ENCODE measurements around the gene CHST9.
"Not testable (repeated sequence)": the region's sequence is repeated elsewhere in the genome, so short reads cannot be mapped to it uniquely, and the experiment has no call there.

CHST9 gene

DNA sequence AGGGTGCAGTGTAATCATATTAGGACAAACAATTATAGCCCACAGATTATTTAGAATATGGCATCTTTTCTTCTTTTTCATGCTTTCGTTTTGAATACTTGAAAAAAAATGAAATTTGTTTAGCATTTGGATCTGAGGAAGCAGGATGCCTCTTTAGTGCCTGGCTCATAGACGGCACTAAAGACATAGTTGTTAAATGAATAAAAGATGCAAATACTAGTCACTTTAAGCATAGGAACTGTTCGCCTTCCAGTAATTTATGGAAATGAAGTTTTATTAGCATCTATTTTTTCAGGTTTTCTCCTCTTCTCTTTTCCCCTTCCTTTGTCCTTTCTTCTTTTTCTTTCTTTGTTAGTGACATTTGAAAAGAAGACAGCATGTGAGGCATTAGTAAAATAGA lies 80.4 kb downstream of the CHST9 start:
- H3K27ac ChIP-seq (ENCODE audit: insufficient read depth in 1 of 2, low read depth in 1 of 2, low read length in 2 of 2, poor library complexity in 1 of 2, severe bottlenecking in 2 of 2) = no peak overlapping the region
- H3K9me3 ChIP-seq (ENCODE audit: control extremely low read depth in 1 of 5, control insufficient read depth in 4 of 5, insufficient read depth in 2 of 5, low read depth in 1 of 5, low read length in 4 of 5) = no peaks in the 10 kb centered on the region
- POLR2A ChIA-PET = no interaction called here
- H3K4me1 ChIP-seq (ENCODE audit: control extremely low read depth in 1 of 4, control insufficient read depth in 4 of 4, insufficient read depth in 4 of 4, low read length in 3 of 4) = no peaks in the 10 kb centered on the region
- no peaks in the 10 kb centered on the region for H3K36me3 ChIP-seq (ENCODE audit: control insufficient read depth in 4 of 4, insufficient read depth in 4 of 4, low read length in 3 of 4)
- no peak overlapping the region for H3K4me3 ChIP-seq (ENCODE audit: control insufficient read depth in 1 of 7, extremely low read depth in 1 of 7, insufficient read depth in 4 of 7, low read depth in 2 of 7, low read length in 6 of 7)
- WGBS (ENCODE audit: insufficient coverage) = no CpG with 5 or more reads among the region's 3 CpGs
- CTCF ChIA-PET = no interaction called here
- no peaks in the 10 kb centered on the region for H3K27me3 ChIP-seq (replicated peaks in 2 of 5; ENCODE audit: control insufficient read depth in 4 of 5, insufficient read depth in 5 of 5, low read length in 4 of 5)
- DNase-seq = no peak

DNA sequence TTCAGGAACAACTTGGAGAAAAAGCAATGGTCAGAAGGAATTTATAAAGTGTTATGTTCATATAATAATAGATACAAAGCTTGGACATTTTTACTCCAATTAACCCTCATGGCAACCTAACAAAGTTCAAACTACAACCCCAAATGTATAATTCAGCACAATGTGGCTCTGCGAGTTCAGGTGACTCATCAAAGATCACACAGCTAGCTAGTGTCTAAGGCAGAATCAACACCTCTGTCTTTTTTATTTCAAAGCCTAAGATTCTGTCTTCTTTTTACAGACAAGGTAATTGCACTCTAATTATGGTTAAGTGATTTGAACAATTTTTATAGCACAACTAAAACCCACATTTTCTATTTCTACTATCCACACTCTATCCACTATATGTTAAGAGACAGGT lies 90.5 kb downstream of the CHST9 start:
- Histone ChIP-seq H3K27me3 (replicated peaks in 2 of 5; ENCODE audit: control insufficient read depth in 4 of 5, insufficient read depth in 5 of 5, low read length in 4 of 5) (no peaks in the 10 kb centered on the region), H3K4me3 (ENCODE audit: control insufficient read depth in 1 of 7, extremely low read depth in 1 of 7, insufficient read depth in 4 of 7, low read depth in 2 of 7, low read length in 6 of 7) (no peak overlapping the region), H3K36me3 (ENCODE audit: control insufficient read depth in 4 of 4, insufficient read depth in 4 of 4, low read length in 3 of 4) (no peaks in the 10 kb centered on the region), H3K4me1 (ENCODE audit: control extremely low read depth in 1 of 4, control insufficient read depth in 4 of 4, insufficient read depth in 4 of 4, low read length in 3 of 4) (no peaks in the 10 kb centered on the region), H3K9me3 (ENCODE audit: control extremely low read depth in 1 of 5, control insufficient read depth in 4 of 5, insufficient read depth in 2 of 5, low read depth in 1 of 5, low read length in 4 of 5) (no peaks in the 10 kb centered on the region), H3K27ac (ENCODE audit: insufficient read depth in 1 of 2, low read depth in 1 of 2, low read length in 2 of 2, poor library complexity in 1 of 2, severe bottlenecking in 2 of 2) (no peak overlapping the region)
- DNase-seq = no peak
- ChIA-PET POLR2A (no interaction called here), CTCF (no interaction called here)
- no CpG with 5 or more reads among the region's 1 CpG for WGBS (ENCODE audit: insufficient coverage)

DNA sequence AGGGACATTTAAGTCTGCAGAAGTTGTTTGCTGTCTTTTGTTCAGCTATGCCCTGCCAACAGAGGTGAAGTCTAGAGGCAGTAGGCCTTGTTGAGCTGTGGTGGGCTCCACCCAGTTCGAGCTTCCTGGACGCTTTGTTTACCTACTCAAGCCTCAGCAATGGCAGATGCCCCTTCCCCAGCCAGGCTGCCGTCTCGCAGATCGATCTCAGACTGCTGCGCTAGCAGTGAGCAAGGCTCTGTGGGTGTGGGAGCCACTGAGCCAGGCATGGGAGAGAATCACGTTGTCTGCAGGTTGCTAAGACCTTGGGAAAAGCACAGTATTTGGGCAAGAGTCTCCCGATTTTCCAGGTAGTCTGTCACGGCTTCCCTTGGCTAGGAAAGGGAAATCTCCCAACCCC lies 91.8 kb downstream of the CHST9 start:
- H3K36me3 ChIP-seq (ENCODE audit: control insufficient read depth in 4 of 4, insufficient read depth in 4 of 4, low read length in 3 of 4); H3K27me3 ChIP-seq (replicated peaks in 2 of 5; ENCODE audit: control insufficient read depth in 4 of 5, insufficient read depth in 5 of 5, low read length in 4 of 5); H3K9me3 ChIP-seq (ENCODE audit: control extremely low read depth in 1 of 5, control insufficient read depth in 4 of 5, insufficient read depth in 2 of 5, low read depth in 1 of 5, low read length in 4 of 5); H3K4me3 ChIP-seq (ENCODE audit: control insufficient read depth in 1 of 7, extremely low read depth in 1 of 7, insufficient read depth in 4 of 7, low read depth in 2 of 7, low read length in 6 of 7); CTCF ChIA-PET; H3K4me1 ChIP-seq (ENCODE audit: control extremely low read depth in 1 of 4, control insufficient read depth in 4 of 4, insufficient read depth in 4 of 4, low read length in 3 of 4); H3K27ac ChIP-seq (ENCODE audit: insufficient read depth in 1 of 2, low read depth in 1 of 2, low read length in 2 of 2, poor library complexity in 1 of 2, severe bottlenecking in 2 of 2); POLR2A ChIA-PET; DNase-seq: not testable (repeated sequence)
- WGBS (ENCODE audit: insufficient coverage) = 83% methylated on average over 9 of the region's 9 CpGs

DNA sequence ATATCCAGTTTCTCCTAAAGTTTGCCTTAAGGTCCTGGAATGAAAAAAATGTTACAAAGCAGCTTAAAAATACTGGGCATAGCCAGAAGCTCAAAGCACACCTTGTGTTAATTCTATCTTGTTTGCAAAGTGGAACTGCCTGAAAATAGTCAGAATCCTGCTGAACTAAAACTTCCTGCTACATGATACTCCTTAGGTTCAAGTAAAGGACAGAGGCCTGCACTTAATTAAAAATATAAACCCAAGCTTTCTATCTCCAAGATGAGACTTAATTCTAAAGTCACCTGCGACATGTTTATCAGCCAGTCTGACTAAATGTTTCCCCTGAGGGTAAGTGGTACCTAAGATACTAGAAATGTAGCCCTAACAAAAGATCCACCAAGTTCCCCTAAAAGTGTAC lies 103.4 kb downstream of the CHST9 start:
- no peaks in the 10 kb centered on the region for H3K36me3 ChIP-seq (ENCODE audit: control insufficient read depth in 4 of 4, insufficient read depth in 4 of 4, low read length in 3 of 4)
- ChIA-PET CTCF (no interaction called here), POLR2A (no interaction called here)
- no peaks in the 10 kb centered on the region for H3K27me3 ChIP-seq (replicated peaks in 2 of 5; ENCODE audit: control insufficient read depth in 4 of 5, insufficient read depth in 5 of 5, low read length in 4 of 5)
- no peaks in the 10 kb centered on the region for H3K9me3 ChIP-seq (ENCODE audit: control extremely low read depth in 1 of 5, control insufficient read depth in 4 of 5, insufficient read depth in 2 of 5, low read depth in 1 of 5, low read length in 4 of 5)
- no peaks in the 10 kb centered on the region for H3K4me1 ChIP-seq (ENCODE audit: control extremely low read depth in 1 of 4, control insufficient read depth in 4 of 4, insufficient read depth in 4 of 4, low read length in 3 of 4)
- H3K4me3 ChIP-seq (ENCODE audit: control insufficient read depth in 1 of 7, extremely low read depth in 1 of 7, insufficient read depth in 4 of 7, low read depth in 2 of 7, low read length in 6 of 7) = no peak overlapping the region
- WGBS (ENCODE audit: insufficient coverage) = no CpG with 5 or more reads among the region's 1 CpG
- DNase-seq = no peak
- no peak overlapping the region for H3K27ac ChIP-seq (ENCODE audit: insufficient read depth in 1 of 2, low read depth in 1 of 2, low read length in 2 of 2, poor library complexity in 1 of 2, severe bottlenecking in 2 of 2)

DNA sequence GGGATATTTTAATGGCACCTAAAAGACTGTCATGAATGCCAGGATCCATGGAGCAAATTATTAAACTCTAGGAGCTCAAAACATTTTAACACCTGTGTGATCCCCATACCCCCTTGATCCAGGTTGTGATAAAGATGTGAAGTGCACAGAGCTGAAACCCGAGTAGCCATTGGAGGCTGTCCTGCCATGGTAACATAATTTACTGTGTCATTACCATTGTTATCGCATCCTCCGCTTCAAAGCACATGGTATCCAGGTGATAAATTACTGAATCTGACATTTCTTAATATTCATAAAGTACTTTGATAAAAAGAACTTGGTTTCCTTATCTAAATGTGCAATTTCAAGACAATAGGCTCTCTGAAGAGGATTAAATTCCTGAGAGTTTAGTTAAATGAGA lies 109.3 kb downstream of the CHST9 start:
- WGBS (ENCODE audit: insufficient coverage) = 50% methylated on average over 2 of the region's 3 CpGs
- no peaks in the 10 kb centered on the region for H3K27me3 ChIP-seq (replicated peaks in 2 of 5; ENCODE audit: control insufficient read depth in 4 of 5, insufficient read depth in 5 of 5, low read length in 4 of 5)
- POLR2A ChIA-PET = no interaction called here
- H3K9me3 ChIP-seq (ENCODE audit: control extremely low read depth in 1 of 5, control insufficient read depth in 4 of 5, insufficient read depth in 2 of 5, low read depth in 1 of 5, low read length in 4 of 5) = no peaks in the 10 kb centered on the region
- DNase-seq = no peak
- CTCF ChIA-PET = no interaction called here
- no peaks in the 10 kb centered on the region for H3K4me1 ChIP-seq (ENCODE audit: control extremely low read depth in 1 of 4, control insufficient read depth in 4 of 4, insufficient read depth in 4 of 4, low read length in 3 of 4)
- no peak overlapping the region for H3K27ac ChIP-seq (ENCODE audit: insufficient read depth in 1 of 2, low read depth in 1 of 2, low read length in 2 of 2, poor library complexity in 1 of 2, severe bottlenecking in 2 of 2)
- H3K36me3 ChIP-seq (ENCODE audit: control insufficient read depth in 4 of 4, insufficient read depth in 4 of 4, low read length in 3 of 4) = no peaks in the 10 kb centered on the region
- no peak overlapping the region for H3K4me3 ChIP-seq (ENCODE audit: control insufficient read depth in 1 of 7, extremely low read depth in 1 of 7, insufficient read depth in 4 of 7, low read depth in 2 of 7, low read length in 6 of 7)

DNA sequence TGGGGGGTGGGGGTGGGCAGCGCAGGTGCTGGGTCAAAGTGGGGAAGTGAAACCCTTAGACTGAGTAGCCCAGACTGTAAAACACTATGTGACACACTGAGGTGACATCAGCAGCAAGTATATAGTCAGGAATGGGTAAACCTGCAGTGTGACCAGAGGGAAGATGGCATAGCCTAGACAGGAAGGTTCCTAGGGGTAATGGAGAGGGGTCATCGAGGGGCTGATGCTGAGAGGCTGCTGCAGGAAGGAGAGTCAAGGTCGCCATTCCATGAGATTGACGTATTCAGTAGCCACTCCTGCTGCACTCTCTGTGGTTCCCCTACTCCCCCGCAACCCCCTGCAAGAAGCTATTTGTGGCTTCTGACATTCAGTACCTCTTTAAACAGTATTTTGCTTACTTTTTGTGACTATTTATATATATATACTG lies 111.7 kb downstream of the CHST9 start:
- Histone ChIP-seq H3K4me3 (ENCODE audit: control insufficient read depth in 1 of 7, extremely low read depth in 1 of 7, insufficient read depth in 4 of 7, low read depth in 2 of 7, low read length in 6 of 7) (no peak overlapping the region), H3K27ac (ENCODE audit: insufficient read depth in 1 of 2, low read depth in 1 of 2, low read length in 2 of 2, poor library complexity in 1 of 2, severe bottlenecking in 2 of 2) (no peak overlapping the region), H3K9me3 (ENCODE audit: control extremely low read depth in 1 of 5, control insufficient read depth in 4 of 5, insufficient read depth in 2 of 5, low read depth in 1 of 5, low read length in 4 of 5) (no peaks in the 10 kb centered on the region), H3K36me3 (ENCODE audit: control insufficient read depth in 4 of 4, insufficient read depth in 4 of 4, low read length in 3 of 4) (no peaks in the 10 kb centered on the region), H3K27me3 (replicated peaks in 2 of 5; ENCODE audit: control insufficient read depth in 4 of 5, insufficient read depth in 5 of 5, low read length in 4 of 5) (no peaks in the 10 kb centered on the region), H3K4me1 (ENCODE audit: control extremely low read depth in 1 of 4, control insufficient read depth in 4 of 4, insufficient read depth in 4 of 4, low read length in 3 of 4) (no peaks in the 10 kb centered on the region)
- no peak for DNase-seq
- ChIA-PET POLR2A (no interaction called here), CTCF (no interaction called here)
- 79% methylated on average over 3 of the region's 5 CpGs for WGBS (ENCODE audit: insufficient coverage)

DNA sequence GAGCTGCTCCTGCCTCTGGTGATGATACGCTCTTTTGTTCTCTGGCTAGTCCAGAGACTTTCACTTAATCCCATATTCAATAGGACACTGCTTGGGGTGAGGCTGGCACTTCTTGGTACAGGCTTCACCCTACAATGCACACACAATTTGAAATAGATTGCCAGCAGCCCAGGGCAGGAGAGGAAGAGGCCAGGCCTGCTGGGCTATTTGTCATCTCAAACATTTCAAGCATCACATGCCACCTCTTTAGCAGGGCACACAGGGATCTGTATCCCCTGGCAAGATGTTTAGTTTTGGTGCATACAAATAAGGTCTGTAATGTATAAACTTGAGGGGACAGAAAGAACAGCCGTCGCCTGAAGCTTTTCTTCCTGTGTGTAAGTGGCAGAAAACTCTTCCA lies 120.4 kb downstream of the CHST9 start:
- POLR2A ChIA-PET = no interaction called here
- H3K27ac ChIP-seq (ENCODE audit: insufficient read depth in 1 of 2, low read depth in 1 of 2, low read length in 2 of 2, poor library complexity in 1 of 2, severe bottlenecking in 2 of 2) = no peak overlapping the region
- no peak for DNase-seq

DNA sequence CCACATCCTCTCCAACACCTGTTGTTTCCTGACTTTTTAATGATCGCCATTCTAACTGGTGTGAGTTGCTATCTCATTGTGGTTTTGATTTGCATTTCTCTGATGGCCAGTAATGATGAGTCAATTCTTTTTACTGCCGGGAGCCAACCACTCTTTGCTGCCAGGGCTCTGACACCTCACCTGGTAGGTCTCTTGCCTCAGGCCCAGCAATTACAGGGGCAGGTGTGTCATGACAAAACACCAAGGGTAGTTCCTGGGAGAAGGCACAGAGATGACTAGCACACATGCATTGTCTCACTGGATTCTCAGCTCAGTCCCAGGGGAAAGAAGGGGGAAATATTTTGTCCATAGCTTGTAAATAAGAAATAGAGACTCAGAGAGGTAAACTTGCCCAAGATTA lies 122.3 kb downstream of the CHST9 start:
- H3K4me1 ChIP-seq (ENCODE audit: control extremely low read depth in 1 of 4, control insufficient read depth in 4 of 4, insufficient read depth in 4 of 4, low read length in 3 of 4) = no peaks in the 10 kb centered on the region
- DNase-seq = no peak
- H3K36me3 ChIP-seq (ENCODE audit: control insufficient read depth in 4 of 4, insufficient read depth in 4 of 4, low read length in 3 of 4) = no peaks in the 10 kb centered on the region
- ChIA-PET POLR2A (no interaction called here), CTCF (no interaction called here)
- H3K9me3 ChIP-seq (ENCODE audit: control extremely low read depth in 1 of 5, control insufficient read depth in 4 of 5, insufficient read depth in 2 of 5, low read depth in 1 of 5, low read length in 4 of 5) = no peaks in the 10 kb centered on the region
- H3K27ac ChIP-seq (ENCODE audit: insufficient read depth in 1 of 2, low read depth in 1 of 2, low read length in 2 of 2, poor library complexity in 1 of 2, severe bottlenecking in 2 of 2) = no peak overlapping the region
- WGBS (ENCODE audit: insufficient coverage) = 67% methylated on average over 1 of the region's 2 CpGs
- H3K4me3 ChIP-seq (ENCODE audit: control insufficient read depth in 1 of 7, extremely low read depth in 1 of 7, insufficient read depth in 4 of 7, low read depth in 2 of 7, low read length in 6 of 7) = no peak overlapping the region
- no peaks in the 10 kb centered on the region for H3K27me3 ChIP-seq (replicated peaks in 2 of 5; ENCODE audit: control insufficient read depth in 4 of 5, insufficient read depth in 5 of 5, low read length in 4 of 5)

More for the DNA sequence above, 120.4 kb downstream of the CHST9 start:
- WGBS (ENCODE audit: insufficient coverage) = 100% methylated on average over 1 of the region's 3 CpGs
- no peaks in the 10 kb centered on the region for H3K27me3 ChIP-seq (replicated peaks in 2 of 5; ENCODE audit: control insufficient read depth in 4 of 5, insufficient read depth in 5 of 5, low read length in 4 of 5)
- no peak overlapping the region for H3K4me3 ChIP-seq (ENCODE audit: control insufficient read depth in 1 of 7, extremely low read depth in 1 of 7, insufficient read depth in 4 of 7, low read depth in 2 of 7, low read length in 6 of 7)
- no peaks in the 10 kb centered on the region for H3K36me3 ChIP-seq (ENCODE audit: control insufficient read depth in 4 of 4, insufficient read depth in 4 of 4, low read length in 3 of 4)
- no peaks in the 10 kb centered on the region for H3K4me1 ChIP-seq (ENCODE audit: control extremely low read depth in 1 of 4, control insufficient read depth in 4 of 4, insufficient read depth in 4 of 4, low read length in 3 of 4)
- H3K9me3 ChIP-seq (ENCODE audit: control extremely low read depth in 1 of 5, control insufficient read depth in 4 of 5, insufficient read depth in 2 of 5, low read depth in 1 of 5, low read length in 4 of 5) = no peaks in the 10 kb centered on the region
- CTCF ChIA-PET = interaction anchor here (0.6 kb wide), 1 partner anchor 120 kb away, joined by 3 read pairs; the partner anchor contains the start of gene CHST9

All from common myeloid progenitor, CD34-positive (primary cell).